Left lung (tissue), 10 donors: ENCODE measurements around the gene HRAS. TPM values are rescaled to one million over a fixed set of nuclear protein-coding genes. Genes with fewer than 3 reads are reported as not detected.
A peak's percentile ranks its signal among the peaks of the same experiment; 100 is the strongest.

Source experiments
- ATAC-seq: fragments of 200-7000 bp; cut with Tn5 transposase; one replicate; pipeline ENCODE4 v1.9.1; 2020; ENCODE audit warnings: moderate library complexity
- DNase-seq, 4 donors: peaks; one replicate each; pipeline ENCODE4 v3.0.0-alpha.2; 2013 to 2020
- H3K27ac ChIP-seq, 2 donors: fragments of 200-600 bp; sonication (generic) in 1 of 2; one replicate each; pipeline versions ENCODE4 v1.5.0 to v1.8.0; 2020 to 2021
- H3K27me3 ChIP-seq, 2 donors: fragments of 200-600 bp; sonication (generic) in 1 of 2; one replicate each; pipeline versions ENCODE4 v1.5.0 to v1.8.0; 2020 to 2021
- H3K36me3 ChIP-seq, 2 donors: fragments of 200-600 bp; sonication (generic) in 1 of 2; one replicate each; pipeline versions ENCODE4 v1.5.0 to v1.8.0; 2020 to 2021
- H3K4me1 ChIP-seq, 2 donors: fragments of 200-600 bp; one replicate each; pipeline ENCODE4 v1.8.0; 2021
- H3K4me3 ChIP-seq, 2 donors: fragments of 200-600 bp; sonication (generic) in 1 of 2; one replicate each; pipeline versions ENCODE4 v1.5.0 to v1.8.0; 2020 to 2021; ENCODE audit warnings: mild to moderate bottlenecking in 1 of 2
- H3K9me3 ChIP-seq, 2 donors: fragments of 200-600 bp; sonication (generic) in 1 of 2; one replicate each; pipeline versions ENCODE4 v1.5.0 to v1.8.0; 2020 to 2021
- CTCF ChIP-seq, 2 donors: fragments of 200-600 bp; sonication (generic) in 1 of 2; IDR thresholded peaks; one replicate each; pipeline versions ENCODE4 v1.5.0 to v1.8.0; 2021; ENCODE audit warnings: antibody characterized with exemption in 2 of 2
- intact Hi-C, 2 donors: fragments of 100-400 bp; cut with DNase I; formaldehyde crosslinking; loops; one replicate each; pipeline versions ENCODE4 v1.11.2 to v1.14.2; 2022
- polyA plus RNA-seq, 6 donors: library from polyadenylated mRNA; unstranded; fragments of 120-200 nt; gene quantifications; one replicate each; pipeline ENCODE4 v1.2.1, GENCODE V29; 2013; ENCODE audit not compliant: insufficient read length in 6 of 6
- total RNA-seq, 2 donors: library from RNA; stranded (reverse); fragmentation: NEBNext Ultra II Directional; extraction: Animal tissue kit (Norgen Biotek cat#: 25700); gene quantifications; one replicate each; pipeline ENCODE4 v1.2.1, GENCODE V29; 2021
- donor health status: DM: no; HTN: yes; CAD: no.
- donor health status: DM: no; HTN: no; CAD: no.

Gene HRAS
- total and polyA plus RNA-seq, 8 donors, result 32.4 to 52.4 (median 37.9) TPM

DNA sequence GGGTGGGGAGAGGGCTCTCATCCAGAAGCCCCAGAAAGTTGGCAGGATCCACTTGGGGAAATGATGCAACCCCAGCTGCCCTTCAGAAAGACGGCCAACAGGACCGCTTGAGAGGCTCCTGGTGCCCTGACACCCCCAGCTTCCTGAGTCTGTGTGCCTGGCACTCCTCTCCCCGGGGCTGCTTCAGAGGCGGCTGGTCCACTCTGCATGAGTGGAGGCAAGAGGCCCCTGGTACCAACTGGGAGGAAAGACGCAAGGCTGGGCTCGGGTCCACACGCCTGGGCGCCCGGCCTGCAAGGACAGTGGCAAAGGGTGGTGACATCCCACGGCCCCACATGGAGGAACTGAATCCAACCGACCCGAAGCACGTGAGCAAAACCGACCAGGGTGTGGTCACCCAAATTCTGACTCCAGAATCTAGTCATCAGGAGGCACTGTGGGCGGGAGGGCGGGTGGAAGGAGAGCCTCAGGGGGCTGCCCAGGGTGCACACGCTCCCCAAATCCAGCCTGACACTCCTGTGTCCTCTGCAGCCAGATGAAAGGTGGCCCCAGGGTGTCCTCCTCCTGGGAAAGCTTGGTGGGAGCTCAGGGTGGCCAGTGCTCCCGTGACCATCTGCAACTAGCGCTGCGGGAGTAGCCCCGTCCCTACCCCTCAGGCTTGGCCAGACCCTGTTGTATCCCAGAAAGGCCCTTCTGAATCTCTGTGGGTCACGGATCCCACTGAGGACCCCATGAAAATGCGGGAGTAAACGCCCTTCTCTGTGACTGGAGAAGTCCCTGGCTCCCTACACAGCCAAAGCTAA lies 32.0 kb downstream of the HRAS start:
- DNase-seq (peak in 2 of 4 donors; percentile 83 to 88), ATAC-seq (no peak)
- Histone ChIP-seq H3K4me1 (peaks cover 32 to 54% of the 10 kb centered on the region in 2 donors), H3K4me3 (peak overlapping the region; percentile 42 to 86), H3K9me3 (no peaks in the 10 kb centered on the region), H3K27me3 (no peaks in the 10 kb centered on the region), H3K36me3 (peaks cover 0 to 42% of the 10 kb centered on the region in 2 donors), H3K27ac (peak overlapping the region; percentile 64 to 100)
- no peak for TF ChIP-seq CTCF (IDR thresholded peaks at IDR 0.05)
- intact Hi-C loops, result no loop called here

- Histone ChIP-seq H3K4me1 (peaks cover 25 to 47% of the 10 kb centered on the region in 2 donors), H3K4me3 (peak overlapping the region in 1 of 2 donors; percentile 86), H3K36me3 (peaks cover 0 to 47% of the 10 kb centered on the region in 2 donors), H3K27ac (peak overlapping the region in 1 of 2 donors; percentile 100), H3K27me3 (no peaks in the 10 kb centered on the region), H3K9me3 (no peaks in the 10 kb centered on the region)
- no peak for TF ChIP-seq CTCF (IDR thresholded peaks at IDR 0.05)
- no peak for ATAC-seq
- intact Hi-C loops, result no loop called here
- DNase-seq, result no peak
These were observed 32.8 kb downstream of the HRAS start for GRCh38 chr11:502288-503178.

DNA sequence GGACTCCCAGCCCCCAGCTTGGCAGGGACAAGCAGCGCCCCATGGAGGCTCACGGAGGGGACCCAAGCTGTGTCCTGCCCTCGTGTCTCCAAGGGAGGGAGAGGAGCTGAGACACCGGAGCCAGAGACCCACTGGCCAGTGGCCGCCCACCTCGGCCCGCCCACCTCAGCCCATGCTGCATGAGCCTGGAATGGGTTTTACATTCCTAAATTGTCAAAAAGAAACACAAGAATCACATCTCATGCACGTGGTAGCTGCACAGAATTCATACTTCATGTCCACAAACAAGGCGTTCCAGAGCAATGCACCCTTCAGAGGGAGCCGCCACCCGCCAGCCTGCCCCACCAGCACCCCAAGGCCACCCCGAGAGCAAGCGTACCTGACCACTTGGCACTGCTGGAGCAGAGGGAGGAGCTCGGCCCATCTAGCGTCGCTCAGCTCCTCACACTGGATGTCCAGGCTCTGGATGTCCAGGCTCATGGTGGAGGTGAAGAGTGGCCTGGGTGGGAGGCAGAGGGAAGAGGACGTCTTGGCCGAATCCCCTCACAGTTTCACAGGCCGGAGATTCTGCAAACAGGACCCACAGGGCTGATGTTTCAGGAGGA lies 33.6 kb downstream of the HRAS start:
- no peak overlapping the region for H3K27ac ChIP-seq
- intact Hi-C loops, result no loop called here
- peaks cover 0 to 54% of the 10 kb centered on the region in 2 donors for H3K36me3 ChIP-seq

DNA sequence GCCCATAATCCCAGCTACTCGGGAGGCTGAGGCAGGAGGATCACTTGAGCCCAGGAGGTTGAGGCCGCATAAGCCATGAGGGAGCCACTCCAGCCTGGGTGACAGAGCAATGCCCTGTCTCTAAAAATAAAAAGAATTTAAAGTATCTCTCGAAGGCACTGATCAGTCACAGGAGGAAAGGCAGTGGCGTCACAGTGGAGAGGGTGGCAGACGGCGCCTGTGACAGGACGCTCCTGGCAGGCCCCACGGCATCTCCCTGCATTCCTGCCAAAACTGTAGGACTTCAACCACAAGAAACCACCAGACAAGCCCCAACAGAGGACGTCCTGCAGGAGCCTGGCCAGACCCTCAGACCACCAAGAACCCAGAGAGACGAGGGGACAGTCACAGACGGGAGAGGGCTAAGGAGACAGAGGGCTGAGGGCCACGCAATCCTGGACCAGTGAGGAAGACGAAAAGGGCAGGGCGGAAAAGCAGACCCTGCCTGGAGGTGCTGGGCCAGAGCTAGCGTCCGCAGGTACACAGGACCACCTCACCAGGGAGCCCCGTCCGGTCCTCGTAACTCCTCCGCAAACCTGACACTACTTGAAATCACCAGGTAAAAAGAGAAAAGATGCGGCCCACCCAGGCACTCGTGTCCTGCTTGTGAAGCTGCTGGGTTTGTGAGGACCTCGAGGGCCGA lies 34.2 kb downstream of the HRAS start:
- no peak for TF ChIP-seq CTCF (IDR thresholded peaks at IDR 0.05)
- no peaks in the 10 kb centered on the region for H3K27me3 ChIP-seq
- no peaks in the 10 kb centered on the region for H3K9me3 ChIP-seq
- no peak overlapping the region for H3K4me3 ChIP-seq
- intact Hi-C loops, result no loop called here
- H3K4me1 ChIP-seq, result peaks cover 25 to 43% of the 10 kb centered on the region in 2 donors
- DNase-seq (no peak), ATAC-seq (no peak)
- peaks cover 0 to 61% of the 10 kb centered on the region in 2 donors for H3K36me3 ChIP-seq
- H3K27ac ChIP-seq, result no peak overlapping the region

More for the DNA sequence above, 33.6 kb downstream of the HRAS start:
- peaks cover 25 to 45% of the 10 kb centered on the region in 2 donors for H3K4me1 ChIP-seq
- no peak for TF ChIP-seq CTCF (IDR thresholded peaks at IDR 0.05)
- no peak overlapping the region for H3K4me3 ChIP-seq
- no peak for DNase-seq
- no peaks in the 10 kb centered on the region for H3K9me3 ChIP-seq
- no peak for ATAC-seq
- H3K27me3 ChIP-seq, result no peaks in the 10 kb centered on the region
